RCC 7860 (cell line): ENCODE results near the gene C19orf53.

Experiments
- DNase-seq: peaks from one replicate; pipeline ENCODE4 v3.0.0-alpha.2; 2015; ENCODE audit warnings: low spot score
- FAIRE-seq: peaks from 2 replicates; lab custom pipeline; 2012; peaks lifted over from hg19 to GRCh38; lab: Jason Lieb, UNC

C19orf53 gene

DNA sequence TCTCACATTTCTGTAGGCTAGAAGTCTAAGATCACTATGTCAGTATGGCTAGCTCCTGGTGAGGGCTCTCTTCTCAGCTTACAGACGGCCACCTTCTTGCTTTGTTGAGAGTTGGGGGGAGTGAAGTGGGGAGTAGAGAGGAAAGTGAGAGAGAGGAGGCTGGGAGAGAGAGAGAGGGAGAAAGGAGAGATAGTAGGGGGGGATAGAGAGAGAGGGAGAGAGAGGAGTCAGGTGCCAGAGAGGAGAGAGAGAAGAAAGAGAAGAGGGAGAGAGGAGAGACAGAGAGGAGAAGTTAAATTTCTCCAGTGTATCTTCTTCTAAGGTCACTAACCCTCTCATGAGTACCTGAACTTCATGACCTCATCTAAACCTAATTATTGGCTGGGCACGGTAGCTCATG lies 49.6 kb downstream of the C19orf53 start:
- FAIRE-seq, result no peak
- DNase-seq, result no peak

DNA sequence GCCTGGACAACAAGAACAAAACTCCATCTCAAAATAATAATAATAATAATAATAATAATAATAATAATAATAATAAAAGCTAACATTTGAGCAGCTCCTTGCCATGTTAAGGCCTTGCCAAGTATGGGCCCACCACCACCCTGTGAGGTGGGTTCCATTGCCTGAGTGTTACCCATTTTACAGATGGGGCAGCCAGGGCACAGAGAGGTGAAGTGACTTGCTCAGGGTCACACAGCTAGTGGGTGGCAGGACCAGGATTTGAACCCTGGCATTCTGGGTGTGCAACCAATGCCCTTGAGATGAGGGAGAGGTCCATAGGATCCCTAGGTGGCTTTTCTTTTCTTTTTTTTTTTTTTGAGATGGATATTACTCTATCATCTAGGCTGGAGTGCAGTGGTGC lies 50.4 kb downstream of the C19orf53 start:
- DNase-seq (no peak), FAIRE-seq (no peak)

DNA sequence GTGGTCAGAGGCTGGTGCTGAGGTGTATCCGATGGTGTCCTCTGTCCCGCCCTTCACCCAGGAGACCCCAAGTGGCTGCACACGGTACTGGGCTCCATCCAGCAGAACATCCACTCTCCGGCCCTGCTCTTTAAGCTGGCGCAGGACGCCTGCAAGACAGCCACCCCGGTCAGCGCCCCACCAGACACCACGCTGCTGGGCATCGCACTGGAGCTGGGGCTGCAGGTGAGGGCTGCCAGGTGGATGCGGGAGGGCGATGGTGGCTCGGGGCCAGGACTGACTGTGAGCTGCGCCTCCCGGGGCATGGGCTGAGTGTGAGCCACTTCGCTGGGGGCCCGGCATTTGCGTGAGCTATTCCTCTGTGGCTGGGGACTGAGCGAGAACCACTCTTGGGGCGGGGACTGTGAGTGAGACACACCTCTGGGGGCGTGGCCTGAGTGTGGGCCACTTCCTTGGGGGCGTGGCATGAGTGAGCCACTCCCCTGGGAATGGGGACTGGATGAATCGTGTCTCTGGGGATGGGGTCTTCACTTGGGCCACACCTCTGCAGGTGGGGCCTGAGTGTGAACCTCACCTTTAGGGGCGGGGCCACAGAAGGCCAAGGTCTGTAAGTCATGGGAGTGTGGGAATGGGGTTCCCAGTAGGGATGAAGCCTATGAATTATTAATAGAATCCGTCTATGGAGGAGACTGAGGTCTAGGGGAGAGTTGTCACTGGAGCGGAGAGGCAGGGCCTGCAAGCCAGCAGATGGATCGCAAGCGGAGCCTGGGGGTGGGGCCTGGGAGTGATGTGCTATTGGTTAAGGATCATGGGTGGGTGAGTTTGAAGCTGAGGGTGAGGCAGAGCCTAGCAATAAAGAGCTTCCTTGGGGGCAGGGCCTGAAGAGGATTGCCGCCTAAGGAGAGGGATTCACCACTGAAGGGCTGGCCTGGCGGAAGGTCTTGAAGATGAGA lies 51.5 kb downstream of the C19orf53 start:
- FAIRE-seq (no peak), DNase-seq (no peak)

DNA sequence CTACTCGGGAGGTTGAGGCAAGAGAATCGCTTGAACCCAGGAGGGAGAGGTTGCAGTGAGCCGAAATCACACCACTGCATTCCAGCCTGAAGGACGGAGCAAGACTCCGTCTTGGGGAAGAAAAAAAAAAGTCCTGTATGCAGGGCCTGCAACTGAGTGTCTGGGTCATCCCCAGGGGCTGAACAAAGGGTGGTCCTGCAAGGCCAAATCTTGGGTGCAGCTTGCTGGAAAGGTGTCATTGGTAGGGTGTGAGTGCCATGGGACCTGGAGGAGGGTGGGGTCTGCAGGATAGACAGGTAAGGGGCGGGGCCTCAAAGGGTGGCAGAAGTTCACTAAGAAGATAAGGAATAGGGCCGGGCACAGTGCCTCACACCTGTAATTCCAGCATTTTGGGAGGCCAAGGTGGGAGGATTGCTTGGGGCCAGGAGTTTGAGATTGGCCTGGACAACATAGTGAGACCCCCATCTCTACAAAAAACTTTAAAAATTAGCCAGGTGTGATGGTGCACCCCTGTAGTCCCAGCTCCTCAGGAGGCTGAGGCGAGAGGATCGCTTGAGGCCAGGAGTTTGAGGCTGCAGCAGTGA lies 52.5 kb downstream of the C19orf53 start:
- FAIRE-seq, result no peak
- no peak for DNase-seq

DNA sequence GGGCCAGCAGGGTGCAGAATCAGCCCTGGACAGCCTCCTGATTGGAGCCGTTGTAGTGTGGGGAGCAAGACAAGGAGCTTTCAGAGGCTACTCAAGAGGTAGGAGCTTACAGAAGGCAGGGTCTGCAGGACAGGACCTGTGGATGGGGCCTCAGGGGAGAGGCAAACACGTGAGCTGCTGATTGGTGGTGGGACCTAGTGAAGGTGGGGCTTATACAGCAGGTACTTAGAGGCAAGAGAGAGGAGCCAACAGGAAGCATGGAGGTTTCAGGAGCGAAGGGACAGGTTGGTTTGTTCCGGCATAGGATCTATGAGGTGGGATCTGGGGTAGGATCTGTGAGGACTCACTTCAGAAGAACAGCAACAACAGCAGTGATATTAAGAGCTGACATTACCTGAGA lies 53.4 kb downstream of the C19orf53 start:
- FAIRE-seq (no peak), DNase-seq (no peak)
